Osteocyte (in vitro differentiated cells): ENCODE results near the gene TCERG1L. TPM values are rescaled to one million over a fixed set of nuclear protein-coding genes. Genes with fewer than 3 reads are reported as not detected.

Experiments used
- DNase-seq: peaks from one replicate; pipeline ENCODE4 v3.0.0; 2021; ENCODE audit warnings: mixed read lengths; ENCODE audit not compliant: unreplicated experiment; ENCODE audit errors: extremely low spot score
- H3K27ac Mint-ChIP-seq: one replicate; pipeline ENCODE4 v1.8.0; 2021; ENCODE audit warnings: mild to moderate bottlenecking, mixed read lengths; ENCODE audit not compliant: unreplicated experiment
- H3K27me3 Mint-ChIP-seq: one replicate; pipeline ENCODE4 v1.8.0; 2021; ENCODE audit warnings: mixed read lengths; ENCODE audit not compliant: unreplicated experiment
- H3K36me3 Mint-ChIP-seq: one replicate; pipeline ENCODE4 v1.8.0; 2021; ENCODE audit warnings: mixed read lengths; ENCODE audit not compliant: unreplicated experiment
- H3K4me1 Mint-ChIP-seq: one replicate; pipeline ENCODE4 v1.8.0; 2021; ENCODE audit warnings: mixed read lengths; ENCODE audit not compliant: unreplicated experiment
- H3K4me3 Mint-ChIP-seq: one replicate; pipeline ENCODE4 v1.8.0; 2021; ENCODE audit warnings: mild to moderate bottlenecking, moderate library complexity, mixed read lengths; ENCODE audit not compliant: unreplicated experiment
- H3K9me3 Mint-ChIP-seq: one replicate; pipeline ENCODE4 v1.8.0; 2021; ENCODE audit warnings: mixed read lengths; ENCODE audit not compliant: unreplicated experiment
- CTCF ChIP-seq: fragments of 200-600 bp; sonication (generic); IDR thresholded peaks from 2 replicates; pipeline ENCODE4 v1.5.0; 2021; ENCODE audit warnings: antibody characterized with exemption, mild to moderate bottlenecking, moderate library complexity
- long read RNA-seq: library from polyadenylated mRNA; unstranded; transcript quantifications from one replicate; pipeline ENCODE4 v2.0.0, GENCODE V29; 2021
- total RNA-seq: library from RNA; stranded (reverse); gene quantifications from 2 replicates; pipeline ENCODE4 v1.2.1, GENCODE V29; 2021

The TCERG1L gene
- total RNA-seq, result not detected in 2 replicates
- long read RNA-seq, result 0 reads

- Mint-ChIP-seq H3K27ac (no peak within 1 kb of the TSS), H3K4me1 (peaks cover 5% of the 10 kb centered on the region), H3K9me3 (peaks cover 4% of the 10 kb centered on the region), H3K4me3 (no peak within 1 kb of the TSS), H3K27me3 (peaks cover 19% of the 10 kb centered on the region), H3K36me3 (no peaks in the 10 kb centered on the region)
- no peak for TF ChIP-seq CTCF
- no peak for DNase-seq
Measured at GRCh38 chr10:131311661-131312477, at the start of gene TCERG1L. Gene TCERG1L, minus strand, starts transcription at chr10:131311721. Its CDS starts 86 bp downstream, at chr10:131311635.

- H3K4me1 Mint-ChIP-seq, result no peaks in the 10 kb centered on the region
- no peak overlapping the region for H3K4me3 Mint-ChIP-seq
- no peak for DNase-seq
Measured at GRCh38 chr10:131358741-131359442, 47.4 kb upstream of the TCERG1L start.

GRCh38 chr10:131356442-131356841 lies 44.9 kb upstream of the TCERG1L start:
- no peak for TF ChIP-seq CTCF
- H3K4me1 Mint-ChIP-seq, result no peaks in the 10 kb centered on the region
- no peak overlapping the region for H3K27ac Mint-ChIP-seq
- no peak overlapping the region for H3K4me3 Mint-ChIP-seq
- no peaks in the 10 kb centered on the region for H3K36me3 Mint-ChIP-seq
- H3K27me3 Mint-ChIP-seq, result no peaks in the 10 kb centered on the region
- peaks cover 40% of the 10 kb centered on the region for H3K9me3 Mint-ChIP-seq
- no peak for DNase-seq

More at GRCh38 chr10:131358741-131359442, 47.4 kb upstream of the TCERG1L start:
- no peaks in the 10 kb centered on the region for H3K36me3 Mint-ChIP-seq
- no peak for TF ChIP-seq CTCF
- H3K27ac Mint-ChIP-seq, result no peak overlapping the region
- H3K9me3 Mint-ChIP-seq, result peaks cover 46% of the 10 kb centered on the region
- H3K27me3 Mint-ChIP-seq, result no peaks in the 10 kb centered on the region

- H3K9me3 Mint-ChIP-seq, result peaks cover 40% of the 10 kb centered on the region
- H3K27me3 Mint-ChIP-seq, result no peaks in the 10 kb centered on the region
- H3K4me1 Mint-ChIP-seq, result no peaks in the 10 kb centered on the region
- H3K4me3 Mint-ChIP-seq, result no peak overlapping the region
- DNase-seq, result peak; percentile 27
- H3K36me3 Mint-ChIP-seq, result no peaks in the 10 kb centered on the region
- H3K27ac Mint-ChIP-seq, result no peak overlapping the region
- TF ChIP-seq CTCF, result no peak
Measured at GRCh38 chr10:131355881-131356280, 44.4 kb upstream of the TCERG1L start.

GRCh38 chr10:131355056-131355455 lies 43.5 kb upstream of the TCERG1L start:
- H3K4me1 Mint-ChIP-seq, result no peaks in the 10 kb centered on the region
- no peak overlapping the region for H3K27ac Mint-ChIP-seq
- TF ChIP-seq CTCF, result no peak
- DNase-seq, result peak; percentile 48
- no peak overlapping the region for H3K4me3 Mint-ChIP-seq
- no peaks in the 10 kb centered on the region for H3K36me3 Mint-ChIP-seq
- H3K27me3 Mint-ChIP-seq, result no peaks in the 10 kb centered on the region
- H3K9me3 Mint-ChIP-seq, result peaks cover 36% of the 10 kb centered on the region
